AG09319 (cell line): ENCODE results near the gene CACNA2D4.

ENCODE experiments used
- DNase-seq: peaks from one replicate; pipeline ENCODE4 v3.0.0-alpha.2; 2010; ENCODE audit warnings: low read depth; ENCODE audit errors: extremely low read depth
- CTCF ChIP-seq: IDR thresholded peaks from 2 replicates; pipeline ENCODE4 v1.5.1; 2011; ENCODE audit warnings: low read depth, mild to moderate bottlenecking, inconsistent platforms, low read length, moderate library complexity

CACNA2D4 gene

GRCh38 chr12:1845427-1845826 is 73.0 kb downstream of the CACNA2D4 start:
- DNase-seq = no peak
- no peak for TF ChIP-seq CTCF

GRCh38 chr12:1844661-1845409 is 73.6 kb downstream of the CACNA2D4 start:
- DNase-seq = no peak
- TF ChIP-seq CTCF = no peak

GRCh38 chr12:1844223-1844622 is 74.2 kb downstream of the CACNA2D4 start:
- no peak for DNase-seq

GRCh38 chr12:1843641-1844005 is 74.8 kb downstream of the CACNA2D4 start:
- no peak for DNase-seq
- TF ChIP-seq CTCF = no peak

More at GRCh38 chr12:1844223-1844622, 74.2 kb downstream of the CACNA2D4 start:
- no peak for TF ChIP-seq CTCF

DNA sequence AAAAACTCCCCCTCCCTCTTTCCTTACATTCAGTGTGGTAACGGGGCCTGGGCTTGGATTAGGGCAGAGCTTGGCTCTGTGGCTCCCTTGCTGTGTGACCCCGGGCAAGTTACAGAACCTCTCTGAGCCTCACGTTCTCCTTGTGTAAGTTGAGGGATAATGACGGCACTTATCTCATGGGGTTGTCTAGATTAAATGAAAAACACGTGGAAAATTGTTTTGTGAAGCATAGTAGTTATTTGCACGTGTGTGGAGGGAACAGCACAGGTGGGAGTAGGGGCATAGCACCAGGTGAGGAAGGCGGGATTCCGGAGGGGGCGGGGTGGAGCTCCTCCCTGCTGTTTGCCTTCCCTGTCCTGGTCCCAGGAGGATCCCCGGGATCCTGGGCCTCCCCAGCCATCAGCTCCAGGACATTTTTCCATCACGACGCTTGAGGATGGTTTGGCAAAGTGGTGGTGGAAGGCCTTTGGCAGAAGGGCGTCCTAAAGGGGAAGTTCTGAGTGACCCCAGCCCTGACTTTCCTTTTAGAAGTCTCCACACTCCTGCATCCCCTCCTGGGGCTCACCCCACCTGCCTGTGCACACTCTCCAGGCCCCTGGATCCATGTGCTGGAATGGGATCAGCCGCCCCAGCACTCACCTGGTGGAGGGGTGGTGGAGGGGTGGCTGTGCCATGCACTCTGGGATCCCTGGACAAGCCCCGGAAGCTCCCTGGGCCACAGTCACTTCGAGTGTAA is 75.4 kb downstream of the CACNA2D4 start:
- TF ChIP-seq CTCF = no peak
- no peak for DNase-seq

- no peak for DNase-seq
- no peak for TF ChIP-seq CTCF
Observed at GRCh38 chr12:1842183-1842904, 76.1 kb downstream of the CACNA2D4 start.
